Neural crest cell (in vitro differentiated cells): ENCODE measurements around the gene PTPN4. TPM values are rescaled to one million over a fixed set of nuclear protein-coding genes. Genes with fewer than 3 reads are reported as not detected.

ENCODE experiments used
- DNase-seq: peaks from one replicate; pipeline ENCODE4 v3.0.0; 2021; ENCODE audit warnings: low read depth, mixed read lengths, low spot score
- H3K27ac Mint-ChIP-seq: one replicate; pipeline ENCODE4 v1.8.0; 2021; ENCODE audit warnings: mild to moderate bottlenecking, mixed read lengths; ENCODE audit not compliant: unreplicated experiment
- H3K27me3 Mint-ChIP-seq: 2 replicates; pipeline ENCODE4 v1.8.0; 2021; ENCODE audit warnings: low read depth, mild to moderate bottlenecking, mixed read lengths
- H3K36me3 Mint-ChIP-seq: 2 replicates; pipeline ENCODE4 v1.8.0; 2021; ENCODE audit warnings: low read depth, mild to moderate bottlenecking, mixed read lengths
- H3K4me1 Mint-ChIP-seq: 2 replicates; pipeline ENCODE4 v1.8.0; 2021; ENCODE audit warnings: mixed read lengths
- H3K4me3 Mint-ChIP-seq: one replicate; pipeline ENCODE4 v1.8.0; 2021; ENCODE audit warnings: mild to moderate bottlenecking, mixed read lengths
- H3K9me3 Mint-ChIP-seq: 2 replicates; pipeline ENCODE4 v1.8.0; 2021; ENCODE audit warnings: mixed read lengths
- total RNA-seq: library from RNA; stranded (reverse); gene quantifications from 2 replicates; pipeline ENCODE4 v1.2.1, GENCODE V29; 2021
- TF ChIP-seq, protein P1 (sequence below): fragments of 200-600 bp; sonication (generic); conservative IDR thresholded peaks from 2 replicates; pipeline ENCODE4 v1.5.0; 2021; ENCODE audit warnings: antibody characterized with exemption, mild to moderate bottlenecking

The PTPN4 gene
- total RNA-seq, 1 donor from 2014 or later = 39.3 TPM

DNA sequence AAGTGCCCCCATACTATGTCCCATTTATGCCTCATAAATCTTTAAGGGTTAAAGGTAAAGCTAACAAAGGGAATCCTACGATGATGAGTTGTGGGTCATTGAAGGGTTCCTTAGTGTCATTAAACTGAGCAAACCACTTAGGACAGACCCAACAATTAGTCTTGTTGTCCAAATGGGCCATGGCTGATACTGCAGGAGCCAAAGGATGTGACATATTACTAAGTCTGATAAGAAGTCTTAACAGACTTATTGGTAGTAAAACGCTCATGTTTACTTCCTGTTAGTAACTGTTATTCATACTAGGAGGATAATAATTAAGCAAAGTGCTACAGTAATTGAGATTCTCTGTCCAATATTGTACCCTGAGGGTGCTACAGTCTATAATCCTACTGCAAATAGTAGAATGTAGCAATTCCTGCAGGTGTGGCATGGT, 96.8 kb downstream of the PTPN4 start:
- H3K4me3 Mint-ChIP-seq = no peak overlapping the region
- no peak overlapping the region for H3K27ac Mint-ChIP-seq
- H3K4me1 Mint-ChIP-seq = no peaks in the 10 kb centered on the region
- DNase-seq = no peak
- TF ChIP-seq, protein P1, sequence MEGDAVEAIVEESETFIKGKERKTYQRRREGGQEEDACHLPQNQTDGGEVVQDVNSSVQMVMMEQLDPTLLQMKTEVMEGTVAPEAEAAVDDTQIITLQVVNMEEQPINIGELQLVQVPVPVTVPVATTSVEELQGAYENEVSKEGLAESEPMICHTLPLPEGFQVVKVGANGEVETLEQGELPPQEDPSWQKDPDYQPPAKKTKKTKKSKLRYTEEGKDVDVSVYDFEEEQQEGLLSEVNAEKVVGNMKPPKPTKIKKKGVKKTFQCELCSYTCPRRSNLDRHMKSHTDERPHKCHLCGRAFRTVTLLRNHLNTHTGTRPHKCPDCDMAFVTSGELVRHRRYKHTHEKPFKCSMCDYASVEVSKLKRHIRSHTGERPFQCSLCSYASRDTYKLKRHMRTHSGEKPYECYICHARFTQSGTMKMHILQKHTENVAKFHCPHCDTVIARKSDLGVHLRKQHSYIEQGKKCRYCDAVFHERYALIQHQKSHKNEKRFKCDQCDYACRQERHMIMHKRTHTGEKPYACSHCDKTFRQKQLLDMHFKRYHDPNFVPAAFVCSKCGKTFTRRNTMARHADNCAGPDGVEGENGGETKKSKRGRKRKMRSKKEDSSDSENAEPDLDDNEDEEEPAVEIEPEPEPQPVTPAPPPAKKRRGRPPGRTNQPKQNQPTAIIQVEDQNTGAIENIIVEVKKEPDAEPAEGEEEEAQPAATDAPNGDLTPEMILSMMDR = no peak
- H3K27me3 Mint-ChIP-seq = no peaks in the 10 kb centered on the region
- peaks cover 23% of the 10 kb centered on the region for H3K36me3 Mint-ChIP-seq
- H3K9me3 Mint-ChIP-seq = peaks cover 10% of the 10 kb centered on the region

DNA sequence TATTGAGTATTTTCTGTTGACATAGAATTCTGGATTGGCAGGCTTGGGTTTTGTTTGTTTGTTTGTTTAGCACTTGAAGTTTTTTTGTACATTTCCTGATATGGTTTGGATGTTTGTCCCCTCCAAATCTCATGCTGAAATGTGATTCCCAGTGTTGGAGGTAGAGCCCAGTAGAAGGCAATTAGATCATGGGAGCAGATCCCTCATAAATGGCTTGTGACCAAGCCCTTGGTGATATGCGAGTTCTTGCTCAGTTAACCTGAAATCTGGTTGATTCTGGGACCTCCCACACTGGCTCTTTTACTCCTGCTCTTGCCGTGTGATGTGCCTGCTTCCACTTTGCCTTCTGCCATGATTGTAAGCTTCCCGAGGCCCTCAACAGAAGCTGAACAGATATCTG, 98.0 kb downstream of the PTPN4 start:
- Mint-ChIP-seq H3K4me1 (no peaks in the 10 kb centered on the region), H3K4me3 (no peak overlapping the region), H3K36me3 (peaks cover 15% of the 10 kb centered on the region)

DNA sequence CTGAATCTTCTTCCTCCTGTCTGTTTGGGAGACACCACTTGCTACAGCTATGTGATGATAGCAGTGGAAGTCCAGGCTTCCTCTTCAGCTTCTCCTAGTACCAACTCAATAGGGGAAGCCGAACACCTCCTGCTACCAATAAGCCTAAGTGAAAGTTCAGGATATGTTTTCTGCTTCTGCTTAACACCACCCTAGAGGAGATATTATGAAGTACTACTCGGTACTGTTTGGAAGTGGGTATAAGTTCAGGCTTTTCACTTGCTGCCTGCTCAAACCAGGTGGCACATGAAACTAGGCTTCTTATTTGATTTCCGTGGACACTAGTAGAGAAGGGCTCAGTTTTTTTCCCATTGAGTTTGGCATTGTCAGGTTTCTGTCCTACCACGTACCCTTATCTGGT, 99.8 kb downstream of the PTPN4 start:
- no peaks in the 10 kb centered on the region for H3K4me1 Mint-ChIP-seq
- no peak for DNase-seq
- no peak overlapping the region for H3K4me3 Mint-ChIP-seq
- H3K36me3 Mint-ChIP-seq = peaks cover 6% of the 10 kb centered on the region
- TF ChIP-seq, protein P1 = no peak
- no peaks in the 10 kb centered on the region for H3K27me3 Mint-ChIP-seq
- no peaks in the 10 kb centered on the region for H3K9me3 Mint-ChIP-seq
- H3K27ac Mint-ChIP-seq = no peak overlapping the region

More for the DNA sequence above, 98.0 kb downstream of the PTPN4 start:
- Mint-ChIP-seq H3K9me3 (peaks cover 5% of the 10 kb centered on the region), H3K27ac (no peak overlapping the region), H3K27me3 (no peaks in the 10 kb centered on the region)
- TF ChIP-seq, protein P1 = no peak
- no peak for DNase-seq

DNA sequence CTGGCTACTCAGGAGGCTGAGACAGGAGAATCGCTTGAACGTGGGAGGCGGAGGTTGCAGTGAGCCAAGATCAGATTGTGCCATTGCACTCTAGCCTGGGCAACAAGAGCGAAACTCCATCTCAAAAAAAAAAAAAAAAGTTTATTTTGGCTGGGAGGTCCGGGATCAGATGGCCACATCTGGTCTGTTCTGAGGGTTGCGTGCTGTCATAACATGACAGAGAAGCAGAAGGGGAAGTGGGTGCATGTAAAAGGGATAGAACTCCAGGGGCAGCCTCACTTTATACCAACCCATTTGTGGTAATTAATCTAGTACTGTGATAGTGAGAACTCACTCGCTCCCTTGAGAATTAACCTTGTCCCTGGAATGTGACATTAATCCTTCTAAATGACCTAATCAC, 101.2 kb downstream of the PTPN4 start:
- no peaks in the 10 kb centered on the region for H3K36me3 Mint-ChIP-seq
- TF ChIP-seq, protein P1 = no peak
- no peak for DNase-seq
- no peaks in the 10 kb centered on the region for H3K4me1 Mint-ChIP-seq
- no peaks in the 10 kb centered on the region for H3K9me3 Mint-ChIP-seq
- H3K27me3 Mint-ChIP-seq = no peaks in the 10 kb centered on the region
- H3K27ac Mint-ChIP-seq = no peak overlapping the region
- no peak overlapping the region for H3K4me3 Mint-ChIP-seq

DNA sequence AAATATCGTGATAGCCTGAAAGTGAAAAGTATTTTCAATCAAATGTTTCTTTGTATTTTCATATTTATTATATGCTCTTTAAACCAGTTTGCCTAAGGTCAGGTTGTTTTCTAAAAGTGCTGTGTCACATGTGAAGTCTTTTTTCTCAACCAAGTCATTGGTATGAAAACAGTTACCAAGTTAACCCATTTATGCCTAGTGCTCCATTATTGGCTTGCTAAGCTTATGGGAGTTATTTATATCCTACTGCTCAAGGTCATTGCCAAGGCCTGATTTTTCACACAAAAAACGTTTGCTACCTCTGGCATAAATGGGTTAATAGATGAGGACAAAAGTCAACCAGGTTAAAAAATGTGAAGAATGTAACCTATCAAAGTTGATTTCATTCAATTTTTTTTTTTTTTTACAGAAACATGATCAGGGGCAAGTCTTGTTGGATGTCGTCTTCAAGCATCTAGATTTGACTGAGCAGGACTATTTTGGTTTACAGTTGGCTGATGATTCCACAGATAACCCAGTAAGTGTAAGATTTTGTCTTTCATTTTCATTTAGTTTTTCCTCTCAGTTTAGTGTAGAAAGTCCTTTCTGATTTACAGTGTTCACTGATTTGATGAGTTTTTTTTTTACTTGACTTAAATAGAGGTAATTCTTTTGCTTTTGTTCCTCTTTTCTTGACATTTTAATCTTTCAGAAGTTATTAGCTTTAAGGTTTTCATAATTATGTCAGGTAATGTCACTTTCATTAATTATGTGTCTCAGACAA, 102.6 kb downstream of the PTPN4 start:
- Mint-ChIP-seq H3K27me3 (no peaks in the 10 kb centered on the region), H3K4me3 (no peak overlapping the region), H3K27ac (no peak overlapping the region), H3K9me3 (no peaks in the 10 kb centered on the region), H3K36me3 (peaks cover 3% of the 10 kb centered on the region), H3K4me1 (no peaks in the 10 kb centered on the region)
- TF ChIP-seq, protein P1 = no peak
- DNase-seq = no peak
